HG03135 (cell line): ENCODE measurements around the gene ELP5.
A peak's percentile ranks its signal among the peaks of the same experiment; 100 is the strongest.

Source experiments
- ATAC-seq: cut with Tn5 transposase; IDR thresholded peaks from one replicate; pipeline ENCODE4 v1.9.1; 2021; ENCODE audit warnings: mild to moderate bottlenecking, moderate library complexity; ENCODE audit not compliant: unreplicated experiment

ELP5 gene, protein sequence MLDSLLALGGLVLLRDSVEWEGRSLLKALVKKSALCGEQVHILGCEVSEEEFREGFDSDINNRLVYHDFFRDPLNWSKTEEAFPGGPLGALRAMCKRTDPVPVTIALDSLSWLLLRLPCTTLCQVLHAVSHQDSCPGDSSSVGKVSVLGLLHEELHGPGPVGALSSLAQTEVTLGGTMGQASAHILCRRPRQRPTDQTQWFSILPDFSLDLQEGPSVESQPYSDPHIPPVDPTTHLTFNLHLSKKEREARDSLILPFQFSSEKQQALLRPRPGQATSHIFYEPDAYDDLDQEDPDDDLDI

DNA sequence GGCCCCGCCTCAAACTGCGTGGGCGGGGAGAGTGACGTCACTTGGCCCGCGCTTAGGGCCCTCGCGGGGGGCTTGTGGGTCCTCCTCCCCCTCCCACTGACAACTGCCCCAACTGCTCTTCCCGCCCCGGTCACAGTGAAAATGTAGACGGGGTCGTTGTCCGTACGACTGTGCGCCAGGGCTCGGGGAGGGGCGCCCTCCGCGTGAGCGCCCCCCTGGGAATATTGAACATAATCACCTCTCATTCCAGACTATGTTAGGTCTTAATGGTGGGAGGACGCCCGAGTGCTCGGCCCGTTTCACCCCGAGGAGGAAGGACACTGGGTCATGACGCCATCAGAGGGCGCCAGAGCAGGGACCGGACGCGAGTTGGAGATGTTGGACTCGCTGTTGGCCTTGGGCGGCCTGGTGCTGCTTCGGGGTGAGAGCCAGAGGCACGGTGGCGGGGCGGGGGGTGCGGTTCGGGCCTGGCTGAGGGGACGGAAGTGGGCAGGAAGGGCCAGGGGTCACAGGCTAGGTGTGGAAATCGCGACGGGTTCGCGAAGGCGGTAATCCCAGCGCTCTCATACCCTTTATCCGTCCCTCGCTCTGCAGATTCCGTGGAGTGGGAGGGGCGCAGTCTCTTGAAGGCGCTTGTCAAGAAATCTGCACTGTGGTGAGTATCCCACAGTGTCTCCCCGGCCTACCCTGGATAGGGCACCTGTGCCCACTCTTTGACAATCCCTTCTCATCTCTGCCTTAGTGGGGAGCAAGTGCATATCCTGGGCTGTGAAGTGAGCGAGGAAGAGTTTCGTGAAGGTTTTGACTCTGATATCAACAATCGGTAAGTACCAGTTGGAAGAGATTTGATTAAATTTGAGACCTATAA is at the start of gene ELP5:
Gene ELP5, plus strand, starts transcription at position 40 of the 868 bp plus-strand sequence. Its CDS starts 336 bp downstream, at position 376.
- peak; percentile 53 for ATAC-seq

DNA sequence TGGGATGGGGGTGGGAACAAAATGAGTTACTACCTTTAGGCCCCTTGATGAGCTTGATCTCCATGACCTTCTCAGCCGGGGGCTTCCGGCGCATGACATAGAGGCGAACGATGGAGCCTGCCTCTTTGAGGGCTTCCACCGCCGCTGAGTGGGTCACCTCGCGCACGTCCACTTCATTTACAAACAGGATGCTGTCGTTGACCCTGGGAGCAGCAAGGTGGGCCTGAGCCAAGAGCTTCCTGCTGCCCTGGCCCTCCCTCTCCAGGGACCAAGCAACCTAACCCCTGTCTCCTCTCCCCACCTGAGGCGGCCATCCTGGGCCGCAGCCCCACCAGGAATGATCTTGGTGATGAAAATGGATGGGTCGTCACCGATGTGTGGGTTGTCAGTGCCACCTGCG is 48.6 kb upstream of the ELP5 start:
- ATAC-seq = no peak

DNA sequence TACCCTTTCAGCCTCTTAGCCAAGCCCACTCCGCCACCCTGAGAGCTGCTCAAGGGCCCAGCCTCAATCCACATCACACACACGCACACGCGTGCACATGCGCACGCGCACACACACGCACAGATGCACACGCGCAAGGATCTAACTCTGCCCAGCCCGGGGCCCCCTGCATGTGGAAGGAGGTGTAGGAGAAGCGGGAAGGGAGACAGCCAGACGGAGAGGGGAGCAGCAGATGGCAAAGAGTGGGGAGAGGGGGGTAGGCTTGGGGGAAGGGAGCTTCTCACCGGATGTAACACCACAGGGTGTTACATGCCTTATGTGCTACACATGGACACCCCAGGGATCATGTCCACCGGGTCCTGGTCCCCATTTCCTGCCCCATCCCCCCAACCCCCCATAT is 47.7 kb upstream of the ELP5 start:
- no peak for ATAC-seq

DNA sequence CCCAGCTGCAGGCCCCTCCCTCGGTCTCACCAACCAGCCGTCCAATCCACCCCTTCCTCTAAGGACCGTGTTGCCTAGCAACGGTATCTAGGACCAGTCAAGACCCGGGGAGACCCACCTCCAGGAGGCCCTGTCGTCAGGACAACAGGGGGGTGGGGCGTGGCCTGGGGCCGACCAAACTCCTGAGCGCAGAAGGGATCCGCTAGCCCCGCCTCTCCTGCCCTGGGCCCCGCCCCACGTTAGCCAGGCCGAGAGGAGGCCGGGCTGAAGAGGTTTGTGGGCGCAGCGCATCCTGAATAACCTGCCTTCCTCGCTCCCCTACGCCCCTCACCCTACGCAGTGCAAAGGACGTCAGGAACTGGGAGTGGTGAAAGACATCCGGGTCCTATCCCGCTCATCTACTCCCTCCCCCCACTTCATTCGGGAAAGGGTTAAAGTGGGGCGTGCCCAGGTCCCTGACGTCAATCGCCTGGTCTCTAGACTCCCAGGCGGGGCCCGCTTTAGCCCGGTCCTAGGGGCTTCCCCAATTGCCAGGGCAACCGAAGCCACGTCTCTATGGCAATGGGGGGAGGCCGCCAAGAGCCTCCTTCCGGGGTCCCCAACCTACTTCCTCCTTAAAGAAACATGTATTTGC is 47.1 kb upstream of the ELP5 start:
- ATAC-seq = peak; percentile 86

DNA sequence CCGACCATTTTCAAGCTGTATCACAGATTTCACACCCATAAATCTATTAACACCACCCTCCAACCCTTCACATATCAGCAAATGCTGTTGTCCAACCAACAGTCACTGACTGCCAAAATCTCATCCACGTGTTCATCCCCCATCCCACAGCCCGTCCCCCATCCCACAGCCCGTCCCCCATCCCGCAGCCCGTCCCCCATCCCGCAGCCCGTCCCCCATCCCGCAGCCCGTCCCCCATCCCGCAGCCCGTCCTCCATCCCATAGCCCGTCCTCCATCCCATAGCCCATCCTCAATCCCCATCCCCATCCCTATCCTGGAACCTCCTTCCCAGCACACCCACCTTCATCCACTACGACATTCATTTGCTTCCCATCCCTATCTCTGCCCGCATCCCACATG is 46.5 kb upstream of the ELP5 start:
- ATAC-seq = no peak

DNA sequence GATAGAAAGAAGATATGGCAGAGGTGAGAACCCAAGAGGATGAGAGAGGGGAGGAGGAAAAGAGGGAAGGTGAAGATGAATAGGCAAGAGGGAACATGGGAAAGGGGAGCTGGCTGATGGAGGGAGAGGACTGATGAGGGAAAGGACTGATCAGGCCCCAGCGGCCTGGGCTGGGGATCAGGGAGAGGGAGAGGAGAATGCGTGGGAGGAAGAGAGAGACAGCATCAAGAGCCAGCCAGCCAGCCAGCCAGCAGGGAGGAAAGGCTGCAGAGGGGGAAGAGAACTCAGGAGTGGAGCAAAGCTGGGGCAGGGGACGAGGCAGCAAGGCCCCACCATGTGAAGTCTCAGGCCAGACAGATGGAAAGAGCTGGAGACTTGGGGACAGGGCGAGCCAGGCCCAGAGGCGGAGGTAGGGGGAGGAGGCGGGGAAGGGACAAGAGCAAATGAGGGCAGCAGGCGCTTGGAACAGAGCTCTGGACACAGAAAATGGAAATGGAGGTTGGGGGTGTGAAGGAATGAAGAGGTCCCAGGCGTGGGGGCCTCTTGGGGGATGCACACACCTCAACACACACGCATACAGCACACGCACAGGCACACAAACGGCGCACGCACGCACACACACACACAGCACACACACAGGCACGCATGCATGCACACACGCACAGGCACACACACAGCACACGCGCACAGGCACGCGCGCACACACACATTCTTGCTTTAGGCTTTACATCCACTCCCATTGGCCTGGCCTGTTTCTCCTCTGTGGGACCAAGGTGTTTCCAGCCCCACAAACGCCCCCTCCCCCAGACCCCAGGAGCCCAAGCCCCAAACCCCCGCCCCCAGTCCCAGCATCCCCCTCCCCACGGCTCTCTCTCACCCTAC is 44.7 kb upstream of the ELP5 start:
- no peak for ATAC-seq

DNA sequence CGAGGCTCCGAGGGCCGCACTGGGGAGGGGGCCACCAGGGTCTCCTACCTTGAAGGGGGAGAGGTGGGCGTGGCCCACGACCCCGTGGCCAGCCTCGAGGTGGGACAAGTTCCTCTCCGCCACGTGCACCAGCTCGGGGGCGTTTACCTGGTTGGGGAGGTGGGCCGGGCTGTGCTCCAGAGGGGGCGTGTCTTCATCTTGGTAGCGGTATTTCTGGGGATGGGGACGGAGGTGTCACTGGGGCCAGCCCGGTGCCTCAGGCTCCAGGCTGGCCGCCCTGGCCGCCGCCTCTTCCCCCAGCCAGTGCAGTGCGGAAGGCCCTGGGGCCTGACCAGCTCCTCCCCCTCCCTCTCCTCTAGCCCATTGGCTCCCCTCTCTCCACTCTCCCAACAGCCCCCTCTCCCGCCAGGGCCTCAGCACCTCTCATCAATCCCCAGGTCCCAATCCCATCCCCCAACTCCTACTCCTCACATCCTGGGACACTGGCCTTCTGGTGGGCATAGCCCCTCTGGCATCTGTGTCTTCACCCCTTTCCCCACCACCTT is 43.9 kb upstream of the ELP5 start:
- no peak for ATAC-seq

DNA sequence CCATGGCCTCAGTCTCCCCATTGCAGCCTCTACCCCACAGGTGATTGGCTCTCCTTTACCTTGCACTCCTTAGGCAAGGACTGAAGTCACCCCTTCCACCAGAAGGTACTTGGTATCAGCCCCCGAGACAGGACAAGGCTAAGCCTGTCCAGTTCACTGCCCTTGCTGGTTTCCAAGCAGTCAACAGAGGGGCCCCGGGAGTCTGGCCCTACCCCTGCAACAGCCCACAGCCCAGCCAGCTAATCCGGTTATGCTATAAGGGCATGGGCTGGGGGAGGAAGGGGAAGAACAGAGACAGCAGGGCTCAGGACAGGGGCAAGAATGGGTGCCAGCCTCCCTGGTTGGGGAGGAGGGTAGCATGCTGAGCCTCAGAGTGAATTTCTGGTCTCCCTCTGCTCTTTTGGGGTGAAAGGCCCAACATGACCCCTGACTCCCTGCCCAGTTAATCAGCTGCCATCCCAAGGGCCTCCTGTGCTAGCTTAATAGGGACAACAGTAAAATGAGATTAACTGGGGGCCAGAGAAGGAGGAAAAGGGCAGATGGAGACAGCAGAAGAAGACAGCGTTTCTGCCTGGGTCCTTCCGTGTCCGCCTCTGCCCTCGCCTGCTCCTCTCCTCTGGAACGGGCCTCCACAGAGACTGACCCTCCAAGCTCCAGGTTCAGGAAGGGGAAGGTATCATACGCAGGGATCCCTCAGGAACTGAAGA is 43.1 kb upstream of the ELP5 start:
- no peak for ATAC-seq

DNA sequence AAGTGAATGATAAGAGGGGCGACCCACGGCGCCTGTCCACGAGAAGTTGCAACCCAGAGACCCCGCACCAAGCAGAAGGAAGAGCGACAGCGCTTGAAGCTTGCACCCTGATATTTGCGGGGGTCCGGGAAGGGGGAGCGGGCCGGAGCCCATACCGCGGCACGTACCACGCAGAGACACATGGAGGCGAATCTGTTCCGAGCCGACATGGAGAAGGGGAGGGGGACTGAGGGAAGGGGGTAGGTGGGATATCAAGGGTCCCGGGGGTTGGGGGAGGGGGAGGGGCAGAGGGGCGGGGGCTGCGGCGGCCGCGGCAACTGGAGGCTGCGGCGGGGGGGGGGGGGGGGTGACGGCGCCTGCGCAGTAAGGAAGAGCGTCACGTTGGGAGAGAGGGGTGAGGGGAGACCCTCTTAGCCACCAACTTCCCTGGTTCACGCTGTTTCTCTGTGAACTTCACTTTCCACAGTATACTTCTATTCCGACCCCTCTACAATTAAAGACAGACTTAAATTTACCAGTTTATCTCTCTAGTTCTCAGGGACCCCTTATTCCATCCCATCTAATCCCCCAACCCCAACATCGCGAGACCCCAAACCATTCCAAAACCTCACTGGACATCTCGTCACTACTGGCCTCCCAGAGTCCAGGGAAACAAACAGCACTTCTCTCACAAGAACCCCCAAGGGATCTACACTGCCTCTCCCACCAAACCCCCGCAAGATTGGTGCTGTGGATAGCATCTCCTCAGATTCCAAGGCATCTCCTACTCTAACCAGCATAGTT is 40.3 kb upstream of the ELP5 start:
- ATAC-seq = no peak

DNA sequence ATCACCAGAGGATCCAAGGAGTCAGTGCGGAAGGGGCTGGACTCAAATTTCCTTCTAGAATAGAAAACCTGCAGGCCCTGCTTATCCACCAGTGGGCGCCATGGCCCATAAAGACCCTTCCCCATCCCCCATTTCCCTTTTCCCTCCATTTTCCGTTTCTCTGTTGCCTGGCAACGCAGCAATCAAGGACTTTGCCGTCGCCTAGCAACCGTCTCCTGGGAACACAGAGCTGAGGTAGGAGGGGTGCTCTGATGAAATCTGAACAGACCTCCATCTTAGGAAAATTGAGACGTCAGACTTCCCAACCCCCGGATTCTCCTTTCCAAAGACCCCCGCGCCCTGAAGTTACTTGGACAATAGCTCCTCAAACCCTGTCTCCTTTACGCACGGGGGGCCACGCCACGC is 38.1 kb upstream of the ELP5 start:
- peak; percentile 17 for ATAC-seq

DNA sequence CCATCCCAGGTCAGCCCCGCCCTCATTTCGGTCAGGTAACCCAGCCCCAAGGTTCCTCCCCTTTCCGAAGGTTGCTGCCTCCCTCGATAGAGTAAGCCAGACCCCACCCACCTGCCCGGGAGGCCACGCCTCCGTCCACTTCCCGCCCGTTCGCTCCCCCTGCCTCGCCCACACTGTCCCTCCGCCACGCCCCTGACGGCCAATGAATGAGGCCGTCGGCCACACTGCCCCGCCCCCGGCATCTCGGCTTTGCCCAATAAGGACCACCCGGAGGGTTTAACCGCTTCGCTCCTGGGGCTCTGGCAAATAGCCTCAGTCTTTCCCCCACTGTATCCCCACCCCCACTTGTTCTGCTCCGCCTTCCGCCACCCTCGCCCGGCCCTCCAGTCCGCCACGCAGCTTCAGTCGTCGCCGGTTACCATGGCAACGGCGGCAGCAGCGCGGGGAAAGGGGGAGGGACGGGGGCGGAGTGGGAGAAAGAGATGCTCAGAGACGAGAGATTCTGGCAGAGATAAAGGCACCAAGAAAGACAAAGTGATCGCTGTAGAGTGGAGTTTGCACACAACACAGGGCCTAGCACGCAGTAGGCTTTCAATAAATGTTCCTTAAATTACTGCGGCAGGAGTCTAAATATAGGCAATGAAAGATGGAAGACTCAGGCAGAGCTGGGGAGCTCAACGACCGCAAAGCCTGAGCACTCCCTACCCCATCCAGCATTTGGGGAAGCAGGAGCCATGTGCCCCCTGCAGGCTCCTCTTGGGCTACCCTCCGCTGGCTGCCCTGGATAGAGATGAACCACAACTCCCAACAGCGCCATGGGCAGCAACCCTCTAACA is 37.5 kb upstream of the ELP5 start:
- peak; percentile 73 for ATAC-seq

DNA sequence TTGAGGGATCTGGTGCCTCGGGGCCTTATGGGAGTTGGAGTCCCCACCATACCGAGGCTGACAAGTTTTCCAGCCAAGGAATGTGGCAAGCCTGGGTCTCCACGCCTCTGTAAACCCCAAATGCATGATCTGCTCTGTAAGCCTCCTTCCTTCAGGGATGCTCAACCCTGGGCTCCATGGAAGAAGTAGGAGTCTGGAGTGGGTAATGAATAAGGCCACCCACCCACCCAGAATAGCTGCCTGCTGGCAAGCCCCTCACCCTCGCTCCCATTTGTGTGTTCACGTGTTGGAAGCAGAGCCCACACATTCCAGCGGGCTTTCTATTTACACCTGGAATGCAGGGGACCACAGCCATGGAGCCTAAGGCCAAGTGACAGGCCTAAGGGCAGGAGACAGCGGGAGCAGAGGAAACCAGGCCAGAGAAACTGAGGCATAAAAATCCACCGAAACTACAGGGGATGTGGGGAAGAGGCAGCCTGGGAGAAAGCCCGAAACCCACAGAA is 36.8 kb upstream of the ELP5 start:
- ATAC-seq = no peak

DNA sequence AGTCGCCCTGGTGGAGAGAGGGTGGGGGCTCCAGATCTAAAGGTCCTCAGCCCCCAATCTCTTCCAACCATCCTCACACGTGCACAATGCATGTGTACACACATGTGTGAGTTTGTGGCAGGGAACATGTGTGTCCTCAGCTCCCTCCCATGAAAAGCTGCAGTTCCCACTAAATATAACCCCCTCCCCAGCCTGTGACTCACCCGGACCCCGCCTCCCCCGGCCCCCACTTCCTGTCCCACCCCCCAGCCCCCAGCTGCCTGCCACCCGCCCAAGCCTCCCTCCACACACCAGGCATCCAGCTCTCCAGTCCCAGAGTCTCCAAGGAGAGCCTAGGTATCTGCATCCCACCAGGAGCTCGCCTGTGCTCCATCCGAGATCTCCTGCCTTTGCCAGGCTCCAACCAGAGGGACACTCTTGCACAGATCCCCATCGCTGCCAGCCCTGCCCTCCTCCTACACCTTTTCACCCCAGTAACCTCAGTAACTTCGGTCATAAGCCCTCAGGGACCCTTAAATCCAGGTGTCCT is 36.3 kb upstream of the ELP5 start:
- no peak for ATAC-seq

DNA sequence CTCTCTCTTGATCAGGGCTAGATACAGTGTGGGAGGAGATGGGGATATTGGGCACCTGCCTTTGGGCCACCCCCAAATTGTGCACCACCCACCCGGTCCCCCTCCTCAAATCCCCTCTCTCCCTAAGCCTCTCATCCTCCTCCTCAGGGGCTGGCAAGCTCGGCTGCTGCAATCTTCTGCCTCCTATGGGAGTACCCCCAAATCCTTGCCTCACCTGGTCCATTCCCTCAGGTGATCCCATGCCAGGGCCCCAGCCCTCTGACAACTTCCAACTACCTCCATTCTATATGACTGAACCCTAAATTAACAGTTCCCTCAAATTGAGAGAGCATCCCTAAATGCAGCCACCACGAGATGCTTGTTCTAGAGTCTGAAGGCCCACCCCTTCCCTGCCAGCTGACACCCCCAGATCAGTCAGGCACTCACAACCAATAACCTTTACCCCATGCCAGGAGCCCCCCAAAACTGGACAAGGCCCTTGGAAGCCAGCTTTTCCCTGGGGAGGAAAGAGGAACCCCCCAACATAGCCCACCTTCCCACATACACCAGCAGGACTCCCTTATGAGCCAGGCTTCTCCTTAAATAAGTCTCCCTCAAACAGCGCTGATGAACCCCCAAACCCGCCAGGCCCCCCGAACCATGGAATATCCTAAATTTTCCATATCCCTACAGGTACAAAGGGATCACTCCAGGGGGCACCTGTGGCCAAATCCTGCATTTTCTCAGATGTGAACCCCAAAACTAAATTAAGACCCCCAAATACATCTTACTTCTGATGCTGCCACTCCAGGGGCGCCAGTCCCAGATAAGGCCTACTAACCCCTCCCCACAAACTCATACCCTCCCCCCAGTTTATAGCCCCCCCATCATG is 35.5 kb upstream of the ELP5 start:
- no peak for ATAC-seq

DNA sequence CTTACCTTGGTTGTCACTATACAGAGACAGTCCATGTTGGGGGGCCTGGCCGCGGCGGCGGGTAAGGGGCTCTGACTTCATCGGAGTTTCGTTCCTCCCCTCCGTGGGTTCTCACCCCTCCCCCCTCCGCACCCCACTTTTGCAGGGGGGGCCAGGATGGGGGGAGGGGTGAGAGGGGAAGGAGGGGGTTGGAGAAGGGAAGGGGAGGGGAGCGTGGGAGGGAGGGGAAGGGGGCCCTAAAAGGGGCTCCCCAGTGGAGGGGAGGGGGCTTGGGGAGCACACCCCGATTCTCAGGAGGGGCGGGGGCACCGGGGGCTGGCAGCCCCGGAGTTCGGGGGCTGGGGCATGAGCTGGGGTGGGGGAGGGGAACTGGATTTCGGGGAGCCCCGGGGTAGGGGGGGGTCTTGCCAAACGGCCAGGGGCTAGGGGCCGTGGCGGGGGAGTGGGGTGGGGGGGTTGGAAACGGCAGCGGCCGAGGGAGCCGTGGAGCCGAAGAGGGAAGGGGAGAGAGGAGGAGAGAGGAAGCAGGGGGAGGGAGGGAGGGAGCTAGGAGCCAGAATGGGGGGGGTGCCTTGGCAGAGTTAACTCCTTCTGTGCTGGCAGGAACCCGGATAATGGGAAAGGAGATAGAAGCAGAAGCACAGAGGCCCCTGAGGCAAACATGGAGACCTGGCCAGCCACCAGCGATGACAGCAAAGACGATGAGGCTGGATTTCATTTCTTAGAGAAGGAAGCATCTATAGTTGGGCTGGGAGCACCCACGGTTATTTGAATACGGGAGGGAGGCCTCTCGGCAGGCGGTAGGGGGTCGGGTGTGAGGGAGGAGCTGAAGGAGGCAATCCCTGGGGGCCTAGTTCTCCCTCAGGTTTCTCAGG is 34.7 kb upstream of the ELP5 start:
- no peak for ATAC-seq

DNA sequence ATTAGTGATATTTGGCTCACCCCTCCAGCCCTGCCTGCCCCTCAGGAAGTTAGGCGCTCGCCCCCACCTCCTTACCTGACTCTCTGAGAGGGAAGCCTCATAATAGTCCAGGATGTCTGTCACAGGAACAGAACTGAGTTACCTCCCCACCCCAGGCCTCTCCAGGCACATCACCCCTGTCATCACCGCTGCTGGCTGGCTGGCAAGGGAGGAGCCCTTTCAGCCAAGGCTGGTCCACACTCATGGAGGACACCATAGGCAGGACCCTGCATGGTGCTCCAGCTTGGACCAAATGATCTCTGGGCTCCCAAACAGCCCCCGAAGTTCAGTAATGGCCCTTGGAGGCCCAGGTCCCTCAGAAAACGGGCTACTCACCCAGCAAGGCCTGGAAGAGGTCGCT is 33.8 kb upstream of the ELP5 start:
- no peak for ATAC-seq
